GM21526 (cell line): Measurements from ENCODE around the gene GARIN5B.
"Not testable (repeated sequence)": the region's sequence is repeated elsewhere in the genome, so short reads cannot be mapped to it uniquely, and the experiment has no call there.

Experiments used
- ATAC-seq: cut with Tn5 transposase; IDR thresholded peaks from one replicate; pipeline ENCODE4 v1.9.1; 2021; ENCODE audit warnings: moderate library complexity; ENCODE audit not compliant: unreplicated experiment, low FRiP score

The GARIN5B gene

GRCh38 chr19:55329791-55330190 is 33.3 kb downstream of the GARIN5B start:
- not testable (repeated sequence) for ATAC-seq

GRCh38 chr19:55328774-55329318 is 34.2 kb downstream of the GARIN5B start:
- not testable (repeated sequence) for ATAC-seq

GRCh38 chr19:55325172-55325571 is 37.9 kb downstream of the GARIN5B start, which contains the start of gene TMEM150B:
Gene TMEM150B, minus strand, starts transcription at chr19:55325341. Its CDS starts 4,305 bp downstream, at chr19:55321036.
- ATAC-seq, result no peak

GRCh38 chr19:55324662-55325061 is 38.4 kb downstream of the GARIN5B start:
- no peak for ATAC-seq

- no peak for ATAC-seq
Observed at GRCh38 chr19:55322204-55322885, 40.7 kb downstream of the GARIN5B start.

- no peak for ATAC-seq
Observed at GRCh38 chr19:55321466-55322137, 41.5 kb downstream of the GARIN5B start.

- no peak for ATAC-seq
Observed at GRCh38 chr19:55320844-55321419, 42.1 kb downstream of the GARIN5B start.

- no peak for ATAC-seq
Observed at GRCh38 chr19:55319785-55320184, 43.3 kb downstream of the GARIN5B start.

GRCh38 chr19:55316646-55317045 is 46.4 kb downstream of the GARIN5B start:
- no peak for ATAC-seq

- no peak for ATAC-seq
Observed at GRCh38 chr19:55315956-55316525, 47.0 kb downstream of the GARIN5B start.

GRCh38 chr19:55314396-55314795 is 48.7 kb downstream of the GARIN5B start:
- no peak for ATAC-seq

- ATAC-seq, result no peak
Observed at GRCh38 chr19:55312621-55313512, 50.2 kb downstream of the GARIN5B start.

GRCh38 chr19:55311797-55312196 is 51.3 kb downstream of the GARIN5B start:
- ATAC-seq, result no peak

- ATAC-seq, result no peak
Observed at GRCh38 chr19:55311397-55311796, 51.7 kb downstream of the GARIN5B start.

GRCh38 chr19:55310498-55310897 is 52.6 kb downstream of the GARIN5B start:
- ATAC-seq, result no peak

- no peak for ATAC-seq
Observed at GRCh38 chr19:55309448-55309847, 53.6 kb downstream of the GARIN5B start.

GRCh38 chr19:55308281-55308680 is 54.8 kb downstream of the GARIN5B start:
- no peak for ATAC-seq

GRCh38 chr19:55306712-55307111 is 56.3 kb downstream of the GARIN5B start:
- no peak for ATAC-seq

GRCh38 chr19:55305983-55306562 is 57.0 kb downstream of the GARIN5B start:
- ATAC-seq, result no peak

- no peak for ATAC-seq
Observed at GRCh38 chr19:55305491-55305890, 57.6 kb downstream of the GARIN5B start.
